OCI-LY7 (cell line): ENCODE data around the gene AZU1. TPM values are rescaled to one million over a fixed set of nuclear protein-coding genes. Genes with fewer than 3 reads are reported as not detected.

Experiments used
- BruUV-seq: library from RNA; stranded (reverse); fragments of 400-500 nt; replicated peaks from 2 replicates; lab custom pipeline; 2021; lab: Mats Ljungman, UMichigan
- CTCF ChIA-PET: fragments of 300-600 bp; sonication (Branson Sonifier 250); formaldehyde crosslinking; loops from one replicate; lab custom pipeline; 2022; ENCODE audit warnings: antibody characterized with exemption; ENCODE audit not compliant: unreplicated experiment; lab: Charles Lee
- POLR2A ChIA-PET: fragments of 300-600 bp; sonication (Branson Sonifier 250); formaldehyde crosslinking; loops from one replicate; lab custom pipeline; 2022; ENCODE audit warnings: antibody characterized with exemption; lab: Charles Lee
- DNase-seq: peaks from one replicate; pipeline ENCODE4 v3.0.0-alpha.2; 2015; ENCODE audit warnings: low spot score
- H2AFZ ChIP-seq: fragments of 200-600 bp; sonication (generic), shearing (Covaris generic); 2 replicates; pipeline ENCODE4 v1.6.1; 2014; ENCODE audit warnings: mild to moderate bottlenecking, antibody characterized with exemption, low read length, moderate library complexity
- H3K27ac ChIP-seq: fragments of 200-600 bp; sonication (generic); 2 replicates; pipeline ENCODE4 v1.5.1; 2014; ENCODE audit warnings: mixed run types, low read depth, mild to moderate bottlenecking, moderate library complexity, low read length, inconsistent platforms; ENCODE audit not compliant: poor library complexity, severe bottlenecking
- H3K36me3 ChIP-seq: fragments of 200-600 bp; sonication (generic); 2 replicates; pipeline ENCODE4 v1.6.1; 2014; ENCODE audit warnings: mild to moderate bottlenecking, antibody characterized with exemption, low read length, moderate library complexity, mixed read lengths; ENCODE audit not compliant: insufficient read depth
- H3K4me1 ChIP-seq: fragments of 200-600 bp; sonication (generic); 2 replicates; pipeline ENCODE4 v1.5.1; 2014; ENCODE audit warnings: mild to moderate bottlenecking, low read length; ENCODE audit not compliant: insufficient read depth, poor library complexity, severe bottlenecking
- H3K4me2 ChIP-seq: fragments of 200-600 bp; sonication (generic); 2 replicates; pipeline ENCODE4 v1.6.1; 2014; ENCODE audit warnings: mild to moderate bottlenecking, low read length
- H3K4me3 ChIP-seq: fragments of 200-600 bp; sonication (generic); 2 replicates; pipeline ENCODE4 v1.5.1; 2014; ENCODE audit warnings: mild to moderate bottlenecking, low read depth, low read length; ENCODE audit not compliant: poor library complexity, severe bottlenecking
- H3K79me2 ChIP-seq: fragments of 200-600 bp; sonication (generic); 2 replicates; pipeline ENCODE4 v1.6.1; 2016; ENCODE audit warnings: low read depth, mild to moderate bottlenecking, low read length, moderate library complexity, mixed read lengths; ENCODE audit not compliant: insufficient read depth
- H3K9me2 ChIP-seq: fragments of 200-600 bp; sonication (generic); 2 replicates; pipeline ENCODE4 v1.6.1; 2016; ENCODE audit warnings: mild to moderate bottlenecking, low read length, mixed read lengths; ENCODE audit not compliant: insufficient read depth
- H3K9me3 ChIP-seq: fragments of 200-600 bp; sonication (generic); 2 replicates; pipeline ENCODE4 v1.6.1; 2014; ENCODE audit warnings: mild to moderate bottlenecking, mixed run types, low read length, mixed read lengths
- H4K20me1 ChIP-seq: fragments of 200-600 bp; sonication (generic); 2 replicates; pipeline ENCODE4 v1.6.1; 2014; ENCODE audit warnings: mild to moderate bottlenecking, antibody characterized with exemption, low read length, moderate library complexity, mixed read lengths; ENCODE audit not compliant: insufficient read depth
- CTCF ChIP-seq: fragments of 200-600 bp; sonication (generic); conservative IDR thresholded peaks from 2 replicates; pipeline ENCODE4 v1.5.1; 2014; ENCODE audit warnings: mild to moderate bottlenecking, antibody characterized with exemption, low read length, moderate library complexity, mixed read lengths
- EZH2phosphoT487 ChIP-seq: fragments of 200-600 bp; sonication (generic); IDR thresholded peaks from 2 replicates; pipeline ENCODE4 v1.6.1; 2018; ENCODE audit warnings: low read depth, borderline replicate concordance, mild to moderate bottlenecking, mixed run types, antibody characterized with exemption, low read length, moderate library complexity, mixed read lengths
- intact Hi-C: fragments of 100-400 bp; cut with micrococcal nuclease; formaldehyde crosslinking; loops from one replicate; pipeline ENCODE4 v1.10.0; 2022; ENCODE audit not compliant: unreplicated experiment
- total RNA-seq, 2 experiments: library from RNA; depleted of rRNA in 1 of 2; stranded (reverse); fragments of >200 nt in 1 of 2; shearing (Covaris generic) in 1 of 2; gene quantifications; 2 replicates each; pipeline ENCODE4 v1.2.3, GENCODE V29; 2014 to 2022

Gene AZU1
- total RNA-seq, 2 experiments from 2014 or later, result not detected

- no peaks in the 10 kb centered on the region for H3K9me2 ChIP-seq
- CTCF ChIA-PET, result no interaction called here
- no peaks in the 10 kb centered on the region for H3K79me2 ChIP-seq
- intact Hi-C loops, result no loop called here
- H3K4me1 ChIP-seq, result no peaks in the 10 kb centered on the region
- no peaks in the 10 kb centered on the region for H4K20me1 ChIP-seq
- H3K27ac ChIP-seq, result no peak overlapping the region
- no peaks in the 10 kb centered on the region for H3K36me3 ChIP-seq
- no peak overlapping the region for H3K4me2 ChIP-seq
- BruUV-seq, result no TSS peak
- H3K9me3 ChIP-seq, result no peaks in the 10 kb centered on the region
- no peak overlapping the region for H2AFZ ChIP-seq
- TF ChIP-seq EZH2phosphoT487 (no peak), CTCF (no peak)
- POLR2A ChIA-PET, result no interaction called here
- no peak for DNase-seq
- no peak overlapping the region for H3K4me3 ChIP-seq
These were observed 46.7 kb upstream of the AZU1 start for GRCh38 chr19:780935-781334.

- no TSS peak for BruUV-seq
- ChIA-PET CTCF (interaction anchor here (0.6 kb wide), 1 partner anchor 119 kb away, joined by 3 read pairs; the partner anchor contains the start of gene RNF126), POLR2A (no interaction called here)
- Histone ChIP-seq H3K4me3 (no peak overlapping the region), H3K4me2 (no peak overlapping the region), H4K20me1 (no peaks in the 10 kb centered on the region), H3K9me2 (no peaks in the 10 kb centered on the region), H3K36me3 (no peaks in the 10 kb centered on the region), H3K4me1 (no peaks in the 10 kb centered on the region), H3K9me3 (no peaks in the 10 kb centered on the region), H3K79me2 (no peaks in the 10 kb centered on the region), H2AFZ (no peak overlapping the region), H3K27ac (no peak overlapping the region)
- TF ChIP-seq EZH2phosphoT487, result no peak
- no peak for TF ChIP-seq CTCF
- no peak for DNase-seq
- intact Hi-C loops, result no loop called here
These were observed 45.8 kb upstream of the AZU1 start for GRCh38 chr19:781800-782184.

- ChIA-PET POLR2A (no interaction called here), CTCF (interaction anchor here (0.6 kb wide), 1 partner anchor 119 kb away, joined by 3 read pairs; the partner anchor contains the start of gene RNF126)
- H3K9me3 ChIP-seq, result no peaks in the 10 kb centered on the region
- H3K4me1 ChIP-seq, result no peaks in the 10 kb centered on the region
- intact Hi-C loops, result no loop called here
- no peak overlapping the region for H3K4me3 ChIP-seq
- BruUV-seq, result no TSS peak
- no peaks in the 10 kb centered on the region for H3K9me2 ChIP-seq
- H4K20me1 ChIP-seq, result no peaks in the 10 kb centered on the region
- H3K4me2 ChIP-seq, result no peak overlapping the region
- TF ChIP-seq EZH2phosphoT487, result no peak
- TF ChIP-seq CTCF, result no peak
- no peak for DNase-seq
- no peaks in the 10 kb centered on the region for H3K79me2 ChIP-seq
- no peaks in the 10 kb centered on the region for H3K36me3 ChIP-seq
- no peak overlapping the region for H3K27ac ChIP-seq
- H2AFZ ChIP-seq, result no peak overlapping the region
These were observed 45.3 kb upstream of the AZU1 start for GRCh38 chr19:782185-782877.
